Measurements from ENCODE around the gene TAPT1.

The TAPT1 gene

DNA sequence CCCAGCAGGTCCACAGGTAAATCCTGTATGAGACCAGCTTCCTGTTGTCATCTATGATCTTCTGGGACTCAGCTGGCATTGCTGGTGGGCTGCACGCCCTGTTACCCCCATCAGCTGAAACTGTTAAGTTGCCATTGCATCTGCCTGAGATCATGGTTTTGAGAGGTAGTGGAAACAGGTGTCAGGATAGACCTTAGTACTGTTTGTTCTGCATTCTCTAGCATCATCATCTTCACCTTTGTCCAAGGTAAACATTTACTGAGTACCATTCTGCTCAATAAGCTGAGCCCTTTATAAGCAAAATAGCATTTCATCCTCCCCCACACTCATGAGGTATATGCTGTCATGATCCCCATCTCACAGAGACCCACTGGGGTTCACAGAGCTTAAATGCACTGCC lies 99.6 kb downstream of the TAPT1 start:
- TF ChIP-seq FOXP2 (optimal IDR thresholded peaks at IDR 0.05; ENCODE audit: borderline replicate concordance, extremely low read depth, extremely low read length, insufficient read depth) (no peak), TAF1 (IDR thresholded peaks at IDR 0.05; ENCODE audit: borderline replicate concordance, insufficient read depth, low read length) (no peak), POLR2AphosphoS5 (IDR thresholded peaks at IDR 0.05; ENCODE audit: low read depth, low read length) (no peak), SIN3A (IDR thresholded peaks at IDR 0.05; ENCODE audit: borderline replicate concordance, insufficient read depth, low read length) (no peak)
- TF ChIP-seq, protein P1, sequence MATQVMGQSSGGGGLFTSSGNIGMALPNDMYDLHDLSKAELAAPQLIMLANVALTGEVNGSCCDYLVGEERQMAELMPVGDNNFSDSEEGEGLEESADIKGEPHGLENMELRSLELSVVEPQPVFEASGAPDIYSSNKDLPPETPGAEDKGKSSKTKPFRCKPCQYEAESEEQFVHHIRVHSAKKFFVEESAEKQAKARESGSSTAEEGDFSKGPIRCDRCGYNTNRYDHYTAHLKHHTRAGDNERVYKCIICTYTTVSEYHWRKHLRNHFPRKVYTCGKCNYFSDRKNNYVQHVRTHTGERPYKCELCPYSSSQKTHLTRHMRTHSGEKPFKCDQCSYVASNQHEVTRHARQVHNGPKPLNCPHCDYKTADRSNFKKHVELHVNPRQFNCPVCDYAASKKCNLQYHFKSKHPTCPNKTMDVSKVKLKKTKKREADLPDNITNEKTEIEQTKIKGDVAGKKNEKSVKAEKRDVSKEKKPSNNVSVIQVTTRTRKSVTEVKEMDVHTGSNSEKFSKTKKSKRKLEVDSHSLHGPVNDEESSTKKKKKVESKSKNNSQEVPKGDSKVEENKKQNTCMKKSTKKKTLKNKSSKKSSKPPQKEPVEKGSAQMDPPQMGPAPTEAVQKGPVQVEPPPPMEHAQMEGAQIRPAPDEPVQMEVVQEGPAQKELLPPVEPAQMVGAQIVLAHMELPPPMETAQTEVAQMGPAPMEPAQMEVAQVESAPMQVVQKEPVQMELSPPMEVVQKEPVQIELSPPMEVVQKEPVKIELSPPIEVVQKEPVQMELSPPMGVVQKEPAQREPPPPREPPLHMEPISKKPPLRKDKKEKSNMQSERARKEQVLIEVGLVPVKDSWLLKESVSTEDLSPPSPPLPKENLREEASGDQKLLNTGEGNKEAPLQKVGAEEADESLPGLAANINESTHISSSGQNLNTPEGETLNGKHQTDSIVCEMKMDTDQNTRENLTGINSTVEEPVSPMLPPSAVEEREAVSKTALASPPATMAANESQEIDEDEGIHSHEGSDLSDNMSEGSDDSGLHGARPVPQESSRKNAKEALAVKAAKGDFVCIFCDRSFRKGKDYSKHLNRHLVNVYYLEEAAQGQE (IDR thresholded peaks at IDR 0.05; ENCODE audit: insufficient read depth in 1 of 2, low read depth in 2 of 2, low read length in 2 of 2), result no peak

DNA sequence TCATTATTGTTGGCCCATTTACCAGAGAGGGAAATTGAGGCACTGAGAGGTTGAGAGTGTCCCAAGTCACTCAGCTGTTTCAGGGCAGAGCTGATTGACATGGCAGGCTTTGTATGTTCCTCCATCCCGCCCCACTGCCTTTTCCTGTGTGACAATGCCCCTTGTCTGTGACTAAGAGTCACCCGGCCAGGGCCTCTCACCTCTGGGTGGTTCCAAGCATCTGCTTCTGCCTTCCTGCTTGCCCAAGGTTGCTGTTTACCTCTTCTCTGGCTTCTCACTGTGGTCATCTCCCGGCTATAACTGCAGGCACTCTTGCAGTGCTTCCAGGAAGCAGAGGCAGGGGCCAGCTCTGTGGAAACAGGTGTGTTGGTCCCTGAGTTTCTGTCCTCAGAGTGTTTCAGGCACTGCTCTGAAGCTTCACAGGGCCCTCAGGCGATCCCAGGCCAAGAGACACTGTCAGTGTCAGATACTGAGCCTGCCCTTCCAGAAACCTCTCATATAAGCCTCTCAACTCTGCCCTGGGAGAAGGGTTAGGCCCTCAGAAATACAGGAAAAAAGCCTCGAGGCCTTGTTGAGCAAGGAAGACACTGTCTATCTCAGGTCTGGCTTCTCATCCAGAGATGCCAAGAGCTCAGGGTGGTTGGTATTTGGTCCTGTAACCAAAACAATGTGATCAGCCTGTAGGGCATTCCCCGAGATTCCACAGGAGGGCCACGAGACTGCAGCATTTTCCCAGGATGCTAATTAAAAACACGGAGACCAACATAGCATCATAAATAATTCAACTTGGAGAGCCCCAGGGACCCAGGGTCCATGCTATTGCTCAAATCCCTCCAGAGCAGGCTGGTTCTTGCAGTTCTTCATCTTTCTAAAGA lies 100.5 kb downstream of the TAPT1 start:
- TF ChIP-seq SIN3A (IDR thresholded peaks at IDR 0.05; ENCODE audit: borderline replicate concordance, insufficient read depth, low read length), result no peak
- no peak for TF ChIP-seq TAF1 (IDR thresholded peaks at IDR 0.05; ENCODE audit: borderline replicate concordance, insufficient read depth, low read length)
- no peak for TF ChIP-seq POLR2AphosphoS5 (IDR thresholded peaks at IDR 0.05; ENCODE audit: low read depth, low read length)
- no peak for TF ChIP-seq FOXP2 (optimal IDR thresholded peaks at IDR 0.05; ENCODE audit: borderline replicate concordance, extremely low read depth, extremely low read length, insufficient read depth)
- TF ChIP-seq, protein P1 (IDR thresholded peaks at IDR 0.05; ENCODE audit: insufficient read depth in 1 of 2, low read depth in 2 of 2, low read length in 2 of 2), result no peak

DNA sequence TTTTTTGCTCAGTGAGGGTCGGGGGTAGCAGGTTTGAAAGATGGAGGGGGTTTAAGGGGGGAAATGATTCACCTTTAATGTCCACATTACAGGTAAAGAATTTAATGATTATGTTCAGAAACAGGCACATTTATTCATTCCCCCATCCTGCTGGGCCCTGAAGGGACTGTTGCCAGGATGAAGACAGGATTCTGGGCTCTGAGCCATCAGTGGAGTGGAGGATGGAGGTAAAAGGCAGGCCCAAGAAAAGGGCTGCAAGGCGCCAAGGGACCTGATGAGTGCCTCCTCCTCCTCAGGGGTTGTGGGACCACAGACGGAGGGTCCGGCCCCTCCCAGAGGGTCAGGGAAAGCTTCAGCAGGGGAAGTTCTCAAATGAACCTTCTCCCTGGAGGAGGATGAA lies 102.0 kb downstream of the TAPT1 start:
- no peak for TF ChIP-seq SIN3A (IDR thresholded peaks at IDR 0.05; ENCODE audit: borderline replicate concordance, insufficient read depth, low read length)
- TF ChIP-seq POLR2AphosphoS5 (IDR thresholded peaks at IDR 0.05; ENCODE audit: low read depth, low read length), result no peak
- no peak for TF ChIP-seq FOXP2 (optimal IDR thresholded peaks at IDR 0.05; ENCODE audit: borderline replicate concordance, extremely low read depth, extremely low read length, insufficient read depth)
- no peak for TF ChIP-seq TAF1 (IDR thresholded peaks at IDR 0.05; ENCODE audit: borderline replicate concordance, insufficient read depth, low read length)
- TF ChIP-seq, protein P1 (IDR thresholded peaks at IDR 0.05; ENCODE audit: insufficient read depth in 1 of 2, low read depth in 2 of 2, low read length in 2 of 2), result no peak

DNA sequence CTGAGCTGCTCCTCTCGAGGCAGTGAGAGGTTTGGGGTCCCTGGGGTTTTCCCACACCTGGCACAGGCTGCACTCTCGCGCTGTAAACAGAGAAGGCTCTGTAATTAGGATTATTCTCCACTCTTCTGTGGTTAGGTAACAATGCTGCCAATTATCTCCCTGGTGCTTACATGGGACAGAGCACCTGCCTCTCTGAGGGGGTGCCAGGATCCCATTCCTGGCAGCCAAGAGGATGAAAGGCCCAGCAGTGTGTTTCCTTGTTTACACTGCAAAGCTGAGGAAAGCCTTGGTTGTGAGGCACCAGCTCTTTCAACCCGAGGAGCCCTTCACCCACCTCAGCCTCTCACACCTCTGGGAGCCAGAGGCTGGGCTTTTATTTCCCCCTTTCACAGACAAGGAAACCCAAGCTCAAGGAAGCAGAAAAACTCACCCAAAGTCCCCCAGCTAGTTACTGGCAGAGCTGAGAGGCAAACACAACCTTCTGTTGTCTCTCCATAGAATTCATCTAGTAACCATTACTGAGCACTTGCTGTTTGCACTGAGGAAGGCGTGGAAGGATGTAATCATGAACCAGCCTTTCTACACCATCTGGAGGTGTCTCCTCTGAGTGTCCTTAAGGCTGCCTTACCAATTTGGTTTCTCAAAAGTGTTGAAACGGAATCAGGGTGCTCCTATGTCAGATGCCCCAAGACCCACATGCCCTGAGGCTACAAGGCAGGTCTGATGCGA lies 102.8 kb downstream of the TAPT1 start:
- TF ChIP-seq, protein P1 (IDR thresholded peaks at IDR 0.05; ENCODE audit: insufficient read depth in 1 of 2, low read depth in 2 of 2, low read length in 2 of 2), result no peak
- TF ChIP-seq POLR2AphosphoS5 (IDR thresholded peaks at IDR 0.05; ENCODE audit: low read depth, low read length), result no peak
- no peak for TF ChIP-seq FOXP2 (optimal IDR thresholded peaks at IDR 0.05; ENCODE audit: borderline replicate concordance, extremely low read depth, extremely low read length, insufficient read depth)
- TF ChIP-seq TAF1 (IDR thresholded peaks at IDR 0.05; ENCODE audit: borderline replicate concordance, insufficient read depth, low read length), result no peak
- TF ChIP-seq SIN3A (IDR thresholded peaks at IDR 0.05; ENCODE audit: borderline replicate concordance, insufficient read depth, low read length), result no peak

Measured in PFSK-1 (cell line).